Tongue (tissue), 2 donors: ENCODE measurements around the gene CCSER1. TPM values are rescaled to one million over a fixed set of nuclear protein-coding genes. Genes with fewer than 3 reads are reported as not detected.
"Not testable (repeated sequence)": the region's sequence is repeated elsewhere in the genome, so short reads cannot be mapped to it uniquely, and the experiment has no call there.

ENCODE experiments used
- DNase-seq: peaks from one replicate; pipeline ENCODE4 v3.0.0-alpha.2; 2015
- total RNA-seq: library from RNA; depleted of rRNA; stranded (reverse); fragments of >200 nt; gene quantifications from one replicate; pipeline ENCODE4 v1.2.3, GENCODE V29; 2014

The CCSER1 gene
- total RNA-seq, 1 donor from 2014 or later: 19.9 TPM

GRCh38 chr4:90572996-90573395 is 445.8 kb downstream of the CCSER1 start:
- no peak for DNase-seq

DNA sequence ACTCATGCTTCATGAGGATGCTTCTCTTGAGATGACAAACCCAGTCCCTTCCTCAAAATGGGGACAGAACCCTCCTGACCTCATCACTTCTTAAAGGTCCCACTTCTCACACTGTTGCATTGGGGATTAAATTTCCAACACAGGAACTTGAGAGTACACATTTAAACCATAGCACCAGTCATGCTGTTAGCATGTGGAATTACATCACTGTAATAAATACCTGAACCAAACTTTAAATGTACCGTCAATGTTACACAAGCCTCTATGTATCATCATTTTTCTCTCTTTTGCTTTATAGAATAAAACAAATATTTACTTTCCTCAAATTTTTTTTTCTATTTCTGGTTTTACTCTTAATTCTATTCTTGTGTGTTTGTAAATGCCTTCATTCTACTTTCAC is 448.2 kb downstream of the CCSER1 start:
- no peak for DNase-seq

DNA sequence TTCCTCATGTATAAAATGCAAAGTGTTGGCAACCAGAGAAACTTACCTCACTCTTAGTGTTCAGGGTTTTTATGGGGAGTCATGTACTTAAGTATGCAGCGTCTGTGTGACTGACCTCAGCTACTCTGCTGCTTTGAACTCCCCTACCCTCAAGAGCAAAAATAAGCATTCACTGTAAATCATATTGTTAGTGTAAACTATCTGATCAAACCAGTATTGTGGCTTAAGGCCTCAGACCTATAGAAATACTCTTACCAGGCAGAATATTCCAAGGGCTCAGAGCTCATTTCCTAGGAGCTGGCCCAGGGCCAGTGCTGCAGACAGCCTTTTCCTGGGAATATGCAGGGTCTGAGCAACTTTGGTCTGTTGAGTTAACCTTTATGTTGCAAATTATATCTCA is 453.1 kb downstream of the CCSER1 start:
- DNase-seq: peak; percentile 24

- DNase-seq: peak; percentile 29
Measured at GRCh38 chr4:90582087-90582486, 454.9 kb downstream of the CCSER1 start.

DNA sequence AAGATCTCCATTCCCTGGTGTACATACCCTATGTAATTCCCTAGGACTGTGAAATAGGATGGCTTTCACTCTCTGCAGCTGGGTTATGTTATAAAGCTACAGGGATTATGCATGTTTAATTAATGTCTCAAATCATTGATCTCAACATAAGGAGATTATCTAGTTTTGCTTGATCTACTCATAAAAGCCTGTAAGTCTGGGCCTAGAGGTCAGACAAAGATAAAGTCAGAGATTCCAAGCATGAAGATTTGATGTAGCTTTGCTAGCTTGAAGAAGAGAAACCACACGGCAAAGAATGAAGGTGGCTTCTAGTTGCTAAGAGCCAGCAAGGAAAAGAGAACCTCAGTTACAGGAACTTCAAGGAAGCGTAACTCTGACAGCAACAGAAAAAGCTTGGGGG is 456.9 kb downstream of the CCSER1 start:
- no peak for DNase-seq

DNA sequence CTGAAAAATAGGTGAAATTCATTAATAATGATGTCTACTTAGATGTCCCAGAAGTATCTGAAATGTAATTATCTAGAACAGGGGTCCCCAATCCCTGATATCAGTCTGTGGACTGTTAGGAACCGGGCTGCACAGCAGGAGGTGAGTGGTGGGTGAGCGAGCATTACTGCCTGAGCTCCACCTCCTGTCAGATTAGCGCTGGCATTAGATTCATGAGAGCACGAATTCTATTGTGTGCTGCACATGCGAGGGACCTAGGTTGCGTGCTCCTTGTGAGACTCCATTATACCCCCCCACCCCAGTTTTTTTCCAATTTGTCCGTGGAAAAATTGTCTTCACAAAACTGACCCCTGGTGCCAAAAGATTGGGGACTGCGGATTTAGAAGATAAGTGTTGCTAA is 458.8 kb downstream of the CCSER1 start:
- DNase-seq: no peak

DNA sequence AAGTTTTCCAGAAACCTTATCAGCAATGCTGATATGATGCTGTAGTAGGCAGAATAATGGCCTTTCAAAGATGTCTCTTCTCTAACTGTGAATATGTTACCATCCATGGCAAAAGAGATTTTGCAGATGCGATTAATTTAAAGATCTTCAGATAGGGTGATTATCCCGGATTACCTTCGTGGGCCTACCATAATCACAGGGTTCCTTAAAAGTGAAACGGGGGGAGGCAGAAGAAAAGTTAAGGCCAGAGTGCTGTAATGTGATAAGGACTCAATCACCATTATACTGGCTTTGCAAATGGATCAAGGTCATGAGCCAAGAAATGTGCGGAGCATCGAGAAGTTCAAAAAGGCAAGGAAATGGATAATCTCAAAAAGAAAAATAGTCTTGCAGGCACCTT is 459.6 kb downstream of the CCSER1 start:
- no peak for DNase-seq

DNA sequence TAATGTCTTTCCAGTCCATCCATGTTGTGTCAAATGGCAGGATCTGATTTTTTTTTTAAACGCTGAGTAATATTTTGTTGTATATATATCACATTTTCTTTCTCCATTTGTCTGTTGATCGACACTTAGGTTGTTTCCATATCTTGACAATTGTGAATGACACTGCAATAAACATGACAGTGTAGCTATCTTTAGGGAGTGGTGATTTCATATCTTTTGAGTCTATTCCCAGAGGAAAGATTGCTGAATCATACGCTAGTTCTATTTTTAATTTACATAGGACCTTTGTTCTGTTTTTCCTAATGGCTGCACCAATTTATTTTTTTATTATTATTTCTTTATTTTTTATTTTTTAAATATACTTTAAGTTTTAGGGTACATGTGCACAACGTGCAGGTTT is 470.7 kb downstream of the CCSER1 start:
- no peak for DNase-seq

- DNase-seq: no peak
Measured at GRCh38 chr4:90598741-90599140, 471.5 kb downstream of the CCSER1 start.

DNA sequence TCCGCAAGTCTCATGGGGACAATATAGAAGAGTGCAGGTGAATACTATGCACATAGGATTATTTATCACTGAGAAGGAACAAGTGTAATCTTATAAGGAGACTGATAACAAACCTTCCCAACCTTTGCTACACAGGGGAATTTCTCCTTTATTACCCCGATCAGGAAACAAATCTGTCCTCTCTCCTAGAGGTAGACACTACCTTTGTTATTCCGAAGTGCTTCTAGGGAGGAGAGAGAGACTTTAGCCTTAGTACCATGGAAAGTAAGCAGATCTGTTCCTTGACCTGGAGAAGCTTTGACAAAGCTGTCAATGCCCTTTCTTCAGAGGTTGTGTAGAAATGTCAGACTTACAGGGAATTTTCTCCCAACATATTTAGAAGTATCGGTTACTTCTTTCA is 475.5 kb downstream of the CCSER1 start:
- no peak for DNase-seq

GRCh38 chr4:90603540-90603939 is 476.3 kb downstream of the CCSER1 start:
- no peak for DNase-seq

GRCh38 chr4:90606781-90607180 is 479.6 kb downstream of the CCSER1 start:
- DNase-seq: no peak

GRCh38 chr4:90614371-90614770 is 487.2 kb downstream of the CCSER1 start:
- no peak for DNase-seq

GRCh38 chr4:90621080-90621479 is 493.9 kb downstream of the CCSER1 start:
- DNase-seq: no peak

DNA sequence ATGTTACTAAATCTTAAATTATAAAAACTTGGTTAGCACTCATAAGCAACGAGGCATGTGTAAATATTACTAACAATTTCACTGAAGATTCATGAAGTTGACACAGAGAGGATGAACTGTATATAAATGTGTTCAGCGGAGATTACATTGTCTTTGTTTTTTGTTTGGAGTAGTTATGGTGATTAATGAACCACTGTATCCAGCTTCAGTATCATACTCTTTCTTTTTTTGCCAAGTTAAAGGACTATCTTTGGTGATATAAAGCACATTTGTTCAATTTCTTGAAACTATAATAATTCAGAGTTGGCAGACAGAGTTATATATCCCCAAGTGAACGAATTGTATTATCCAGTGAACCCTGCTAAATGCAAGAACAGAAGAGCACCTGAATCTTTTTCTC is 497.6 kb downstream of the CCSER1 start:
- peak; percentile 25 for DNase-seq

DNA sequence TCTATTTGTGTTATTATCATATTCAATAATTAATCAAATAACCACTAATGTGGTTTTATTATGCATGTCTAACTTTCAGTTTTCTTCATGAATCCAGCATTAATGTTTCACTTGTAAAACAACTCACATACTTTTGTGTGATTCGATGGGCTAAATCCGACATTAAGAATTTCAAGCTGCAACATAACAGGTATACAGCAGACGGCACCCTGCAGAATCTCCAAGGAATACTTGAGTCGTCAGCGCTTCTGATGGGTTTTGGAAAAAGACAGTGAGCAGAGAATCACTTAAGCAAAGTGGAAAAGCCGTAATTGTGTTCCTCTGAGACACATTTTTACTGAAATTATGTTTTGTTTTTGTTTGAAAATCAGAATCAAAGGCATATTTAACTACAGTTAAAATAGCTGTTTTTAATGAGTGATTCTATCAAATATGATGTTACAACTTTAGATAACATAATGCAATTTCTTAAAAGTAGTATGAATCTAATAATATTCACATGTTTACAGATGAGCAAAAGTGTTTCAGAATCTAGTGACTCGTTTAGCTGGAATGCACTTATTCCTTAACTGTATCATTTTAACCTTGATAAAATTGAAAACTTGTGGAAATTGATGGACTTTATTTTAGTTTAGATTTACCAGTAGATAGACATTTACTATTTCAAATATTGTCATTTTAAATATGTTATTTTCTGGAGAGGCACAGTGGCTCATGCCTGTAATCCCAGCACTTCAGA is 514.8 kb downstream of the CCSER1 start:
- no peak for DNase-seq

GRCh38 chr4:90643156-90643555 is 516.0 kb downstream of the CCSER1 start:
- DNase-seq: peak; percentile 64

- no peak for DNase-seq
Measured at GRCh38 chr4:90648311-90648710, 521.1 kb downstream of the CCSER1 start.

GRCh38 chr4:90648791-90649190 is 521.6 kb downstream of the CCSER1 start:
- no peak for DNase-seq

GRCh38 chr4:90660672-90661071 is 533.5 kb downstream of the CCSER1 start:
- DNase-seq: no peak

- DNase-seq: no peak
Measured at GRCh38 chr4:90670183-90670582, 543.0 kb downstream of the CCSER1 start.

GRCh38 chr4:90689739-90690138 is 562.5 kb downstream of the CCSER1 start:
- DNase-seq: no peak

GRCh38 chr4:90695411-90695810 is 568.2 kb downstream of the CCSER1 start:
- DNase-seq: no peak

GRCh38 chr4:90705501-90705900 is 578.3 kb downstream of the CCSER1 start:
- DNase-seq: not testable (repeated sequence)

GRCh38 chr4:90715242-90715641 is 588.0 kb downstream of the CCSER1 start:
- DNase-seq: no peak
